DND-41 (cell line): ENCODE measurements around the gene HEPN1.

Experiments used
- ATAC-seq: fragments of 200-7000 bp; cut with Tn5 transposase; 3 replicates; pipeline ENCODE4 v1.9.1; 2021; ENCODE audit warnings: low read depth; ENCODE audit not compliant: insufficient read depth
- DNase-seq: peaks from one replicate; pipeline ENCODE4 v3.0.0-alpha.2; 2020
- H2AFZ ChIP-seq: 2 replicates; pipeline ENCODE4 v1.6.0; 2012; ENCODE audit warnings: low read depth, low read length
- H3K27ac ChIP-seq: 2 replicates; pipeline ENCODE4 v1.5.1; 2012; ENCODE audit warnings: low read length, inconsistent platforms
- H3K27me3 ChIP-seq: fragments of 200-600 bp; sonication (generic); 2 replicates; pipeline ENCODE4 v1.6.0; 2012; ENCODE audit warnings: low read length, mild to moderate bottlenecking, inconsistent platforms; ENCODE audit not compliant: insufficient read depth, poor library complexity
- H3K36me3 ChIP-seq: 2 replicates; pipeline ENCODE4 v1.5.1; 2012; ENCODE audit warnings: low read length, inconsistent platforms; ENCODE audit not compliant: insufficient read depth
- H3K4me1 ChIP-seq: 2 replicates; pipeline ENCODE4 v1.5.1; 2012; ENCODE audit warnings: mild to moderate bottlenecking, low read length; ENCODE audit not compliant: insufficient read depth
- H3K4me2 ChIP-seq: 2 replicates; pipeline ENCODE4 v1.6.0; 2012; ENCODE audit warnings: mild to moderate bottlenecking, moderate library complexity, low read length, inconsistent platforms; ENCODE audit not compliant: insufficient read depth
- H3K4me3 ChIP-seq, 2 experiments: fragments of 200-600 bp in 1 of 2; shearing (Covaris generic) in 1 of 2; 2 replicates each; pipeline ENCODE4 v1.5.1; 2012 to 2016; ENCODE audit warnings: inconsistent platforms in 2 of 2, low read length in 2 of 2, mild to moderate bottlenecking in 2 of 2, low read depth in 1 of 2, moderate library complexity in 1 of 2
- H3K79me2 ChIP-seq: 2 replicates; pipeline ENCODE4 v1.6.0; 2012; ENCODE audit warnings: low read length, inconsistent platforms; ENCODE audit not compliant: insufficient read depth
- H3K9ac ChIP-seq: 2 replicates; pipeline ENCODE4 v1.6.0; 2012; ENCODE audit warnings: low read depth, mild to moderate bottlenecking, inconsistent platforms, low read length, moderate library complexity
- H3K9me3 ChIP-seq: 2 replicates; pipeline ENCODE4 v1.5.1; 2012; ENCODE audit warnings: low read length, moderate library complexity, mild to moderate bottlenecking, inconsistent platforms; ENCODE audit not compliant: insufficient read depth, severe bottlenecking
- H4K20me1 ChIP-seq: 2 replicates; pipeline ENCODE4 v1.6.0; 2012; ENCODE audit warnings: low read length; ENCODE audit not compliant: insufficient read depth
- EZH2 ChIP-seq: IDR thresholded peaks from 3 replicates; pipeline ENCODE4 v1.6.1; 2012; ENCODE audit warnings: borderline replicate concordance, low read depth, mild to moderate bottlenecking, moderate library complexity, low read length, inconsistent platforms; ENCODE audit not compliant: severe bottlenecking
- TF ChIP-seq, protein P1 (sequence below): IDR thresholded peaks from 2 replicates; pipeline ENCODE4 v1.5.1; 2012; ENCODE audit warnings: borderline replicate concordance, low read length, moderate library complexity, mild to moderate bottlenecking; ENCODE audit not compliant: poor library complexity, severe bottlenecking; ENCODE audit errors: extremely low read depth

HEPN1 gene

DNA sequence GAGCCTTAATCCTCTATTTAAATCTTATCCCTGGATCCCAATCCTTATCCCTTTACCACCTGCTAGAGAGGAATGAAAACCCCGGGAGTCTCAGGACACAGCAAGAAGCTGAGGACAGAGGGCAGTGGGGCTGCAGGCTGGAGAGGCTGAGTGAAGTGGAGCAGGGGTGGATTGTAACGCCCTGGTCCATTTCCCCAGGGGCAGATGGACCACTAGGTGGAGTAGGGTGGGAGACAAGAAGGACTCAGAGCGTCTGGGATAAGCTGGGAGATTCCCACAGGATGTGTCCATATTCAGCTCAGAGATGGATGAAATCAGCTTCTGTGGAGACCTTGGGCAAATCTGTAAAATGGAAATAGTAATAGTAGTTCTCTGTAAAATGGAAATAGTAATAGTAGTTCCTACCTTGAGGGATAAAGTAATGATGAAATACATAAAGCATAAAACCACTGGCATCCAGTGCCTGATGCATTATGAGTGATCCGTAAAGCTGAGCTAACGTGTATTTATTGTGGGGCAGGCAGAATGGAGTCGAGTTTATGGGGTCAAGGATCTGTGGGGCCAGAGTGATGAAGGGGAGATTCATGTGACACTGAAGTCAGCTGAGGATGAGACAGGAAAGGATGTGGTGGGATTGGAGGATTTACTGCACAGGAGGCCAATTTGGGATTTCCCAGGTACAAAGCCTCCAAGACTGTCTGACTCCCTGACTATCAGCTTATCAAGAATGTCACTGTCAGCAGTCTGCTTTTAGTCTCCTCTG lies 19.5 kb upstream of the HEPN1 start:
- no peak overlapping the region for H2AFZ ChIP-seq
- H3K9me3 ChIP-seq: no peaks in the 10 kb centered on the region
- H3K36me3 ChIP-seq: no peaks in the 10 kb centered on the region
- H3K27ac ChIP-seq: no peak overlapping the region
- H3K79me2 ChIP-seq: no peaks in the 10 kb centered on the region
- peaks cover 29% of the 10 kb centered on the region for H3K27me3 ChIP-seq
- no peaks in the 10 kb centered on the region for H3K4me1 ChIP-seq
- DNase-seq (no peak), ATAC-seq (no peak)
- no peaks in the 10 kb centered on the region for H4K20me1 ChIP-seq
- no peak overlapping the region for H3K9ac ChIP-seq
- H3K4me3 ChIP-seq: no peak overlapping the region
- no peak overlapping the region for H3K4me2 ChIP-seq
- no peak for TF ChIP-seq EZH2
- TF ChIP-seq, protein P1, sequence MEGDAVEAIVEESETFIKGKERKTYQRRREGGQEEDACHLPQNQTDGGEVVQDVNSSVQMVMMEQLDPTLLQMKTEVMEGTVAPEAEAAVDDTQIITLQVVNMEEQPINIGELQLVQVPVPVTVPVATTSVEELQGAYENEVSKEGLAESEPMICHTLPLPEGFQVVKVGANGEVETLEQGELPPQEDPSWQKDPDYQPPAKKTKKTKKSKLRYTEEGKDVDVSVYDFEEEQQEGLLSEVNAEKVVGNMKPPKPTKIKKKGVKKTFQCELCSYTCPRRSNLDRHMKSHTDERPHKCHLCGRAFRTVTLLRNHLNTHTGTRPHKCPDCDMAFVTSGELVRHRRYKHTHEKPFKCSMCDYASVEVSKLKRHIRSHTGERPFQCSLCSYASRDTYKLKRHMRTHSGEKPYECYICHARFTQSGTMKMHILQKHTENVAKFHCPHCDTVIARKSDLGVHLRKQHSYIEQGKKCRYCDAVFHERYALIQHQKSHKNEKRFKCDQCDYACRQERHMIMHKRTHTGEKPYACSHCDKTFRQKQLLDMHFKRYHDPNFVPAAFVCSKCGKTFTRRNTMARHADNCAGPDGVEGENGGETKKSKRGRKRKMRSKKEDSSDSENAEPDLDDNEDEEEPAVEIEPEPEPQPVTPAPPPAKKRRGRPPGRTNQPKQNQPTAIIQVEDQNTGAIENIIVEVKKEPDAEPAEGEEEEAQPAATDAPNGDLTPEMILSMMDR: no peak

- Histone ChIP-seq H3K27me3 (peaks cover 31% of the 10 kb centered on the region), H2AFZ (no peak overlapping the region), H4K20me1 (no peaks in the 10 kb centered on the region), H3K27ac (no peak overlapping the region), H3K4me1 (no peaks in the 10 kb centered on the region), H3K4me3 (no peak overlapping the region), H3K36me3 (no peaks in the 10 kb centered on the region), H3K79me2 (no peaks in the 10 kb centered on the region), H3K4me2 (no peak overlapping the region), H3K9ac (no peak overlapping the region), H3K9me3 (no peaks in the 10 kb centered on the region)
- ATAC-seq (no peak), DNase-seq (no peak)
- TF ChIP-seq, protein P1: no peak
- TF ChIP-seq EZH2: no peak
Measured at GRCh38 chr11:124900464-124900863, 18.6 kb upstream of the HEPN1 start.

GRCh38 chr11:124902616-124903015 lies 16.4 kb upstream of the HEPN1 start:
- no peak for TF ChIP-seq EZH2
- TF ChIP-seq, protein P1: no peak
- Histone ChIP-seq H3K79me2 (no peaks in the 10 kb centered on the region), H3K4me1 (no peaks in the 10 kb centered on the region), H2AFZ (no peak overlapping the region), H3K36me3 (no peaks in the 10 kb centered on the region), H3K27me3 (peaks cover 31% of the 10 kb centered on the region), H3K9me3 (no peaks in the 10 kb centered on the region), H3K4me2 (no peak overlapping the region), H4K20me1 (no peaks in the 10 kb centered on the region), H3K4me3 (no peak overlapping the region), H3K9ac (no peak overlapping the region), H3K27ac (no peak overlapping the region)
- ATAC-seq: no peak
- no peak for DNase-seq
